GM10847 (cell line): ENCODE data around the gene ABR.

Source experiments
- POLR2A ChIP-seq: IDR thresholded peaks from 2 replicates; pipeline ENCODE4 v1.6.1; 2011; ENCODE audit not compliant: insufficient read length; ENCODE audit errors: extremely low read depth

Gene ABR

GRCh38 chr17:1179818-1180742 is at the start of gene ABR:
Gene ABR, minus strand, starts transcription at chr17:1179981. Its CDS starts 254 bp downstream, at chr17:1179727.
- peak; percentile 29 for TF ChIP-seq POLR2A

GRCh38 chr17:1229349-1229899 is 49.6 kb upstream of the ABR start:
- peak; percentile 85 for TF ChIP-seq POLR2A

GRCh38 chr17:1228781-1229348 is 49.1 kb upstream of the ABR start:
- TF ChIP-seq POLR2A, result no peak

- no peak for TF ChIP-seq POLR2A
Observed at GRCh38 chr17:1227917-1228780, 48.4 kb upstream of the ABR start.

GRCh38 chr17:1227365-1227764 is 47.6 kb upstream of the ABR start:
- no peak for TF ChIP-seq POLR2A

GRCh38 chr17:1226308-1226707 is 46.5 kb upstream of the ABR start:
- no peak for TF ChIP-seq POLR2A

GRCh38 chr17:1224330-1224729 is 44.5 kb upstream of the ABR start:
- TF ChIP-seq POLR2A, result no peak

GRCh38 chr17:1223662-1224061 is 43.9 kb upstream of the ABR start:
- no peak for TF ChIP-seq POLR2A

GRCh38 chr17:1222321-1222720 is 42.5 kb upstream of the ABR start:
- TF ChIP-seq POLR2A, result no peak

- no peak for TF ChIP-seq POLR2A
Observed at GRCh38 chr17:1221209-1221608, 41.4 kb upstream of the ABR start.

GRCh38 chr17:1220346-1220745 is 40.6 kb upstream of the ABR start:
- no peak for TF ChIP-seq POLR2A

- no peak for TF ChIP-seq POLR2A
Observed at GRCh38 chr17:1217089-1217385, 37.3 kb upstream of the ABR start.

GRCh38 chr17:1216217-1217088 is 36.7 kb upstream of the ABR start:
- TF ChIP-seq POLR2A, result no peak

- no peak for TF ChIP-seq POLR2A
Observed at GRCh38 chr17:1212946-1213345, 33.2 kb upstream of the ABR start.
